Neural cell (in vitro differentiated cells): Measurements from ENCODE around the gene GPC1. TPM values are rescaled to one million over a fixed set of nuclear protein-coding genes. Genes with fewer than 3 reads are reported as not detected.

Experiments
- H2AFZ ChIP-seq: fragments of 200-600, 300-800 bp; sonication (generic), shearing (Covaris generic); 2 replicates; pipeline ENCODE4 v1.6.0; 2014; ENCODE audit warnings: low read depth, mild to moderate bottlenecking, antibody characterized with exemption, low read length, moderate library complexity
- H3F3A ChIP-seq: fragments of 200-600 bp; shearing (Covaris generic); 2 replicates; pipeline ENCODE4 v1.6.1; 2016; ENCODE audit warnings: mild to moderate bottlenecking, moderate library complexity, mixed read lengths, antibody characterized with exemption, low read length; ENCODE audit not compliant: insufficient read depth, poor library complexity, severe bottlenecking
- H3K27ac ChIP-seq: fragments of 200-600, 300-800 bp; sonication (generic), shearing (Covaris generic); 2 replicates; pipeline ENCODE4 v1.5.1; 2014; ENCODE audit warnings: mild to moderate bottlenecking, low read length, moderate library complexity
- H3K27me3 ChIP-seq: fragments of 300-800, 200-600 bp; sonication (generic), shearing (Covaris generic); 2 replicates; pipeline ENCODE4 v1.6.0; 2014; ENCODE audit warnings: mild to moderate bottlenecking, low read depth, low read length, moderate library complexity; ENCODE audit not compliant: insufficient read depth
- H3K36me3 ChIP-seq: fragments of 300-800, 200-600 bp; sonication (generic), shearing (Covaris generic); 2 replicates; pipeline ENCODE4 v1.5.1; 2014; ENCODE audit warnings: mild to moderate bottlenecking, antibody characterized with exemption, low read length, moderate library complexity; ENCODE audit not compliant: insufficient read depth
- H3K4me2 ChIP-seq: fragments of 300-800, 200-600 bp; sonication (generic), shearing (Covaris generic); 2 replicates; pipeline ENCODE4 v1.6.0; 2014; ENCODE audit warnings: mild to moderate bottlenecking, low read length
- H3K4me3 ChIP-seq: fragments of 300-800, 200-600 bp; sonication (generic), shearing (Covaris generic); 2 replicates; pipeline ENCODE4 v1.5.1; 2014; ENCODE audit warnings: mild to moderate bottlenecking, low read length, moderate library complexity
- H3K79me2 ChIP-seq: fragments of 200-600 bp; shearing (Covaris generic); replicated peaks from 2 replicates; pipeline ENCODE4 v1.6.0; 2014; ENCODE audit warnings: mild to moderate bottlenecking, low read length, moderate library complexity; ENCODE audit not compliant: insufficient read depth
- H3K9ac ChIP-seq: fragments of 300-800, 200-600 bp; sonication (generic), shearing (Covaris generic); 2 replicates; pipeline ENCODE4 v1.6.1; 2016; ENCODE audit warnings: mild to moderate bottlenecking, low read length, mixed read lengths
- H3K9me2 ChIP-seq: fragments of 200-600 bp; shearing (Covaris generic); 2 replicates; pipeline ENCODE4 v1.6.1; 2016; ENCODE audit warnings: mild to moderate bottlenecking, low read length, mixed read lengths; ENCODE audit not compliant: insufficient read depth
- H3K9me3 ChIP-seq: fragments of 200-600, 300-800 bp; sonication (generic), shearing (Covaris generic); 2 replicates; pipeline ENCODE4 v1.6.1; 2016; ENCODE audit warnings: mild to moderate bottlenecking, mixed run types, low read length, moderate library complexity, mixed read lengths
- H4K20me1 ChIP-seq: fragments of 200-600 bp; shearing (Covaris generic); 2 replicates; pipeline ENCODE4 v1.6.1; 2016; ENCODE audit warnings: mild to moderate bottlenecking, mixed run types; ENCODE audit not compliant: insufficient read depth
- CTCF ChIP-seq: fragments of 450-650 bp; IDR thresholded peaks from 2 replicates; pipeline ENCODE4 v1.5.1; 2014; ENCODE audit warnings: antibody characterized with exemption, mild to moderate bottlenecking, moderate library complexity; ENCODE audit not compliant: poor library complexity, severe bottlenecking
- EP300 ChIP-seq: fragments of 450-650 bp; conservative IDR thresholded peaks from 2 replicates; pipeline ENCODE4 v1.6.1; 2014; ENCODE audit warnings: antibody characterized with exemption, mild to moderate bottlenecking, moderate library complexity; ENCODE audit not compliant: poor library complexity, severe bottlenecking
- EZH2 ChIP-seq: fragments of 200-600, 300-800 bp; shearing (Covaris generic), sonication (generic); IDR thresholded peaks from 2 replicates; pipeline ENCODE4 v1.6.1; 2014; ENCODE audit warnings: antibody characterized with exemption, low read length, borderline replicate concordance, mild to moderate bottlenecking; ENCODE audit not compliant: insufficient read depth, poor library complexity, severe bottlenecking
- MXI1 ChIP-seq: fragments of 450-650 bp; conservative IDR thresholded peaks from 2 replicates; pipeline ENCODE4 v1.6.1; 2014; ENCODE audit warnings: antibody characterized with exemption, mild to moderate bottlenecking; ENCODE audit not compliant: poor library complexity, severe bottlenecking
- POLR2AphosphoS5 ChIP-seq: IDR thresholded peaks from 2 replicates; pipeline ENCODE4 v1.6.1; 2012
- RAD21 ChIP-seq: fragments of 450-650 bp; conservative IDR thresholded peaks from 2 replicates; pipeline ENCODE4 v1.6.1; 2014; ENCODE audit warnings: antibody characterized with exemption, mild to moderate bottlenecking, moderate library complexity
- REST ChIP-seq: IDR thresholded peaks from 2 replicates; pipeline ENCODE4 v1.6.1; 2012; ENCODE audit warnings: borderline replicate concordance
- SMC3 ChIP-seq: fragments of 450-650 bp; conservative IDR thresholded peaks from 2 replicates; pipeline ENCODE4 v1.6.1; 2014; ENCODE audit warnings: antibody characterized with exemption, mild to moderate bottlenecking, moderate library complexity; ENCODE audit not compliant: poor library complexity
- TAF1 ChIP-seq: IDR thresholded peaks from 2 replicates; pipeline ENCODE4 v1.6.1; 2012; ENCODE audit warnings: low read depth
- polyA plus RNA-seq: library from polyadenylated mRNA; depleted of rRNA; stranded (reverse); fragments of >200 nt; gene quantifications from 2 replicates; pipeline ENCODE4 v1.2.3, GENCODE V29; 2014

Gene GPC1
- polyA plus RNA-seq, 1 donor from 2014 or later = 74.0 TPM

- Histone ChIP-seq H3F3A (no peaks in the 10 kb centered on the region), H3K4me3 (no peak overlapping the region)
- no peak for TF ChIP-seq POLR2AphosphoS5
- TF ChIP-seq MXI1 = no peak
- no peak for TF ChIP-seq EZH2
- TF ChIP-seq TAF1 = no peak
- no peak for TF ChIP-seq EP300
- no peak for TF ChIP-seq CTCF
- TF ChIP-seq RAD21 = no peak
- no peak for TF ChIP-seq REST
- TF ChIP-seq SMC3 = no peak
Observed at GRCh38 chr2:240407090-240407489, 28.4 kb upstream of the GPC1 start.

GRCh38 chr2:240410004-240410403 is 25.5 kb upstream of the GPC1 start:
- no peaks in the 10 kb centered on the region for H3K27me3 ChIP-seq
- no peak for TF ChIP-seq SMC3
- no peak for TF ChIP-seq RAD21
- no peak for TF ChIP-seq EP300
- no peak for TF ChIP-seq MXI1
- TF ChIP-seq POLR2AphosphoS5 = no peak
- no peak for TF ChIP-seq REST
- no peak for TF ChIP-seq TAF1
- no peak for TF ChIP-seq EZH2
- TF ChIP-seq CTCF = no peak
- H2AFZ ChIP-seq = no peak overlapping the region

More at GRCh38 chr2:240407090-240407489, 28.4 kb upstream of the GPC1 start:
- H4K20me1 ChIP-seq = no peaks in the 10 kb centered on the region
- no peak overlapping the region for H3K4me2 ChIP-seq
- H3K27ac ChIP-seq = no peak overlapping the region
- no peaks in the 10 kb centered on the region for H3K9me3 ChIP-seq
- H3K9ac ChIP-seq = no peak overlapping the region
- no peaks in the 10 kb centered on the region for H3K79me2 ChIP-seq
- H2AFZ ChIP-seq = no peak overlapping the region
- no peaks in the 10 kb centered on the region for H3K9me2 ChIP-seq
- H3K27me3 ChIP-seq = no peaks in the 10 kb centered on the region
- H3K36me3 ChIP-seq = no peaks in the 10 kb centered on the region

More at GRCh38 chr2:240410004-240410403, 25.5 kb upstream of the GPC1 start:
- H3K9me3 ChIP-seq = no peaks in the 10 kb centered on the region
- no peak overlapping the region for H3K4me3 ChIP-seq
- no peak overlapping the region for H3K27ac ChIP-seq
- H3K36me3 ChIP-seq = no peaks in the 10 kb centered on the region
- no peak overlapping the region for H3K4me2 ChIP-seq
- H4K20me1 ChIP-seq = no peaks in the 10 kb centered on the region
- no peak overlapping the region for H3K9ac ChIP-seq
- no peaks in the 10 kb centered on the region for H3F3A ChIP-seq
- H3K9me2 ChIP-seq = no peaks in the 10 kb centered on the region
- H3K79me2 ChIP-seq = no peaks in the 10 kb centered on the region
